ENCODE results near the gene KLHDC10. TPM values are rescaled to one million over a fixed set of nuclear protein-coding genes. Genes with fewer than 3 reads are reported as not detected.

Gene KLHDC10
- total and polyA plus RNA-seq, 2 donors (not counting 1 experiment from before 2014, with no cell fraction given) = 7.1 to 25.7 TPM

GRCh38 chr7:130065500-130066152, 4.7 kb upstream of the KLHDC10 start:
- Mint-ChIP-seq H3K4me3 (no peak overlapping the region), H3K27ac (no peak overlapping the region), H3K9me3 (ENCODE audit: insufficient read depth) (no peaks in the 10 kb centered on the region), H3K4me1 (peaks cover 5% of the 10 kb centered on the region), H3K27me3 (peaks cover 4% of the 10 kb centered on the region)
- H3K9ac ChIP-seq (ENCODE audit: low read length) = no peak overlapping the region
- H3K4me2 ChIP-seq (replicated peaks; ENCODE audit: low read depth, low read length, poor library complexity, severe bottlenecking) = no peak overlapping the region
- ChIA-PET CTCF (interaction anchor here (0.6 kb wide), 1 partner anchor 1577 kb away, joined by 3 read pairs; no protein-coding TSS in a partner anchor), POLR2A (interaction anchor here (0.7 kb wide), 1 partner anchor 30 kb away, joined by 5 read pairs; no protein-coding TSS in a partner anchor)
- peaks cover 5 to 6% of the 10 kb centered on the region in 2 donors for H3K4me1 ChIP-seq (ENCODE audit: control insufficient read depth in 2 of 2, insufficient read depth in 2 of 2, low read length in 2 of 2)
- no peaks in the 10 kb centered on the region for H4K20me1 ChIP-seq (ENCODE audit: control insufficient read depth, insufficient read depth, low read length, poor library complexity, severe bottlenecking)
- DNase-seq (no peak), ATAC-seq (ENCODE audit: low read depth) (no peak)
- no peaks in the 10 kb centered on the region for H3K9me3 ChIP-seq (ENCODE audit: control extremely low read depth in 1 of 3, control insufficient read depth in 2 of 3, insufficient read depth in 1 of 3, low read length in 2 of 3)
- H3K79me2 ChIP-seq (ENCODE audit: control insufficient read depth, insufficient read depth, low read length) = peaks cover under 1% of the 10 kb centered on the region
- no peak for TF ChIP-seq CTCF (IDR thresholded peaks at IDR 0.05)
- TF ChIP-seq EZH2 (IDR thresholded peaks at IDR 0.05; ENCODE audit: borderline replicate concordance, insufficient read depth, low read depth, low read length, poor library complexity, severe bottlenecking) = no peak
- no peaks in the 10 kb centered on the region for H3K36me3 ChIP-seq (replicated peaks in 1 of 2; ENCODE audit: control extremely low read depth in 1 of 2, control insufficient read depth in 1 of 2, extremely low read depth in 1 of 2, insufficient read depth in 2 of 2, low read length in 1 of 2)
- H3K27ac ChIP-seq (ENCODE audit: low read length in 2 of 2) = no peak overlapping the region
- intact Hi-C loops (cut with micrococcal nuclease) = no loop called here
- no peak overlapping the region for H2AFZ ChIP-seq (ENCODE audit: insufficient read depth, low read depth, low read length, poor library complexity, severe bottlenecking)
- peaks cover 0 to 4% (median 0%) of the 10 kb centered on the region in 4 experiments for H3K27me3 ChIP-seq (replicated peaks in 1 of 4; ENCODE audit: control extremely low read depth in 1 of 4, control insufficient read depth in 3 of 4, insufficient read depth in 4 of 4, low read length in 3 of 4)
- 83% methylated on average over 4 of the region's 6 CpGs for WGBS (ENCODE audit: insufficient coverage)
- no peak overlapping the region for H3K4me3 ChIP-seq (ENCODE audit: control extremely low read depth in 1 of 5, extremely low read depth in 1 of 5, insufficient read depth in 1 of 5, low read depth in 2 of 5, low read length in 4 of 5)

All from B cell (primary cell).